Esophagus muscularis mucosa (tissue), 3 donors: ENCODE data around the gene GRAMD4.

Experiments used
- POLR2A ChIP-seq: fragments of 450-650 bp; IDR thresholded peaks from one replicate; pipeline ENCODE4 v1.6.1; 2017; ENCODE audit warnings: antibody characterized with exemption, moderate library complexity, mild to moderate bottlenecking, low read depth
- POLR2AphosphoS5 ChIP-seq, 2 donors: sonication (generic); formaldehyde crosslinking; IDR thresholded peaks; one replicate each; pipeline ENCODE4 v1.6.1; 2017; ENCODE audit warnings: antibody characterized with exemption in 2 of 2
- TF ChIP-seq, protein P1 (sequence below), 3 experiments: fragments of 200-600 bp in 2 of 3; fragments of 450-650 bp in 1 of 3; sonication (generic) in 2 of 3; IDR thresholded peaks; one replicate each; pipeline ENCODE4 v1.5.1; 2017 to 2019; ENCODE audit warnings: antibody characterized with exemption in 3 of 3, mild to moderate bottlenecking in 2 of 3, moderate library complexity in 1 of 3

DNA sequence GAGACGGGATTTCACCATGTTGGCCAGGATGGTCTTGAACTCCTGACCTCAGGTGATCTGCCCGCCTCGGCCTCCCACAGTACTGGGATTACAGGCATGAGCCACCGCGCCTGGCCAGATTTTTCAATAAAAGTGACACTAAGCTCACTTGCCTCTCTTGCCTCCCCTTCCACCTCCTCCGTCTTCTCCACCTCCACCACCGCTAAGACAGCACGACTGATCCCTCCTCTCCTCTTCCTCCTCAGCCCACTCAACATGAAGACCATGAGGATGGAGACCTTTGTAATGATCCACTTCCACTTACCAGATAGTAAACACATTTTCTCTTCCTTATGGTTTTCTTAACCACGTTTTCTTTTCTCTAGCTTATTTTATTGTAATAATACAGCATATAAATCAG, 103.7 kb downstream of the GRAMD4 start:
- TF ChIP-seq, protein P1, sequence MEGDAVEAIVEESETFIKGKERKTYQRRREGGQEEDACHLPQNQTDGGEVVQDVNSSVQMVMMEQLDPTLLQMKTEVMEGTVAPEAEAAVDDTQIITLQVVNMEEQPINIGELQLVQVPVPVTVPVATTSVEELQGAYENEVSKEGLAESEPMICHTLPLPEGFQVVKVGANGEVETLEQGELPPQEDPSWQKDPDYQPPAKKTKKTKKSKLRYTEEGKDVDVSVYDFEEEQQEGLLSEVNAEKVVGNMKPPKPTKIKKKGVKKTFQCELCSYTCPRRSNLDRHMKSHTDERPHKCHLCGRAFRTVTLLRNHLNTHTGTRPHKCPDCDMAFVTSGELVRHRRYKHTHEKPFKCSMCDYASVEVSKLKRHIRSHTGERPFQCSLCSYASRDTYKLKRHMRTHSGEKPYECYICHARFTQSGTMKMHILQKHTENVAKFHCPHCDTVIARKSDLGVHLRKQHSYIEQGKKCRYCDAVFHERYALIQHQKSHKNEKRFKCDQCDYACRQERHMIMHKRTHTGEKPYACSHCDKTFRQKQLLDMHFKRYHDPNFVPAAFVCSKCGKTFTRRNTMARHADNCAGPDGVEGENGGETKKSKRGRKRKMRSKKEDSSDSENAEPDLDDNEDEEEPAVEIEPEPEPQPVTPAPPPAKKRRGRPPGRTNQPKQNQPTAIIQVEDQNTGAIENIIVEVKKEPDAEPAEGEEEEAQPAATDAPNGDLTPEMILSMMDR (IDR thresholded peaks at IDR 0.05), result no peak
- no peak for TF ChIP-seq POLR2AphosphoS5 (IDR thresholded peaks at IDR 0.05)
- no peak for TF ChIP-seq POLR2A
